IMR-90 (cell line): Measurements from ENCODE around the gene SS18L1. TPM values are rescaled to one million over a fixed set of nuclear protein-coding genes. Genes with fewer than 3 reads are reported as not detected.
A peak's percentile ranks its signal among the peaks of the same experiment; 100 is the strongest.

Source experiments
- ATAC-seq: fragments of 200-7000 bp; cut with Tn5 transposase; 2 replicates; pipeline ENCODE4 v1.9.1; 2020; ENCODE audit warnings: low read depth, mild to moderate bottlenecking, moderate library complexity
- BruUV-seq: library from RNA; stranded (reverse); fragments of 400-500 nt; replicated peaks from 2 replicates; lab custom pipeline; 2021; lab: Mats Ljungman, UMichigan
- CTCF ChIA-PET: fragments of 300-600 bp; formaldehyde crosslinking; extraction: SDS; loops from one replicate; lab custom pipeline; 2021; ENCODE audit warnings: antibody characterized with exemption; lab: Yijun Ruan, JAX
- POLR2A ChIA-PET: fragments of 300-600 bp; sonication (Branson Sonifier 250); formaldehyde crosslinking; loops from one replicate; lab custom pipeline; 2022; ENCODE audit warnings: antibody characterized with exemption; ENCODE audit not compliant: unreplicated experiment; lab: Charles Lee
- DNase-seq: peaks from one replicate; pipeline ENCODE4 v3.0.0; 2013
- H2AFZ ChIP-seq: replicated peaks from 2 replicates; pipeline ENCODE3; 2013; ENCODE audit warnings: low read length, mild to moderate bottlenecking; ENCODE audit not compliant: poor library complexity
- H2AK5ac ChIP-seq: 2 replicates; pipeline ENCODE4 v1.6.1; 2013; ENCODE audit warnings: low read depth, low read length, inconsistent platforms
- H2AK9ac ChIP-seq: replicated peaks from 2 replicates; pipeline ENCODE3; 2013; ENCODE audit warnings: mild to moderate bottlenecking, low read depth, low read length, moderate library complexity; ENCODE audit not compliant: poor library complexity
- H2BK120ac ChIP-seq: 2 replicates; pipeline ENCODE4 v1.6.1; 2013; ENCODE audit warnings: low read depth, low read length, inconsistent platforms
- H2BK15ac ChIP-seq: 3 replicates; pipeline ENCODE4 v1.6.1; 2013; ENCODE audit warnings: low read depth, low read length, inconsistent platforms
- H2BK20ac ChIP-seq: 2 replicates; pipeline ENCODE4 v1.6.1; 2013; ENCODE audit warnings: low read depth, mild to moderate bottlenecking, inconsistent platforms, low read length, moderate library complexity
- H2BK5ac ChIP-seq: 2 replicates; pipeline ENCODE4 v1.6.1; 2013; ENCODE audit warnings: mild to moderate bottlenecking, low read depth, low read length, inconsistent platforms; ENCODE audit not compliant: poor library complexity, severe bottlenecking
- H3K14ac ChIP-seq: replicated peaks from 2 replicates; pipeline ENCODE4 v1.6.1; 2013; ENCODE audit warnings: low read depth, low read length, inconsistent platforms
- H3K18ac ChIP-seq: 2 replicates; pipeline ENCODE4 v1.6.1; 2013; ENCODE audit warnings: low read depth, low read length, control low read depth
- H3K23ac ChIP-seq: 2 replicates; pipeline ENCODE4 v1.6.1; 2013; ENCODE audit warnings: low read depth, low read length, inconsistent platforms
- H3K27ac ChIP-seq: 2 replicates; pipeline ENCODE4 v1.5.1; 2013; ENCODE audit warnings: mild to moderate bottlenecking, control low read depth, low read length; ENCODE audit not compliant: insufficient read depth
- H3K27me3 ChIP-seq: 2 replicates; pipeline ENCODE4 v1.6.1; 2013; ENCODE audit warnings: low read length; ENCODE audit not compliant: control insufficient read depth, insufficient read depth
- H3K36me3 ChIP-seq: 2 replicates; pipeline ENCODE4 v1.6.1; 2013; ENCODE audit warnings: low read length, mixed read lengths; ENCODE audit not compliant: control insufficient read depth, insufficient read depth
- H3K4ac ChIP-seq: 2 replicates; pipeline ENCODE4 v1.6.1; 2013; ENCODE audit warnings: low read depth, low read length, inconsistent platforms
- H3K4me1 ChIP-seq: 2 replicates; pipeline ENCODE4 v1.6.1; 2013; ENCODE audit warnings: low read length, mixed read lengths; ENCODE audit not compliant: control insufficient read depth, insufficient read depth
- H3K4me2 ChIP-seq: 2 replicates; pipeline ENCODE4 v1.6.1; 2013; ENCODE audit warnings: low read depth, mild to moderate bottlenecking, control low read depth, low read length, moderate library complexity
- H3K4me3 ChIP-seq: 2 replicates; pipeline ENCODE4 v1.5.1; 2013; ENCODE audit warnings: low read depth, mild to moderate bottlenecking, control low read depth, low read length, moderate library complexity; ENCODE audit not compliant: insufficient read depth
- H3K56ac ChIP-seq: 2 replicates; pipeline ENCODE4 v1.6.1; 2013; ENCODE audit warnings: low read length, inconsistent platforms; ENCODE audit not compliant: insufficient read depth; ENCODE audit errors: extremely low read depth
- H3K79me1 ChIP-seq, 2 experiments: 2 replicates each; pipeline ENCODE4 v1.6.1; 2013; ENCODE audit warnings: low read length in 2 of 2, inconsistent platforms in 1 of 2, low read depth in 1 of 2
- H3K9ac ChIP-seq: 2 replicates; pipeline ENCODE4 v1.6.1; 2013; ENCODE audit warnings: low read depth, low read length, control low read depth
- H3K9me1 ChIP-seq: 2 replicates; pipeline ENCODE4 v1.6.1; 2013; ENCODE audit warnings: low read length, inconsistent platforms; ENCODE audit not compliant: insufficient read depth
- H3K9me3 ChIP-seq: 2 replicates; pipeline ENCODE4 v1.6.1; 2013; ENCODE audit warnings: low read length; ENCODE audit not compliant: control insufficient read depth, insufficient read depth
- H4K20me1 ChIP-seq: 2 replicates; pipeline ENCODE4 v1.6.1; 2013; ENCODE audit warnings: low read length, inconsistent platforms; ENCODE audit not compliant: insufficient read depth
- H4K5ac ChIP-seq: 2 replicates; pipeline ENCODE4 v1.6.1; 2013; ENCODE audit warnings: mild to moderate bottlenecking, low read depth, low read length, control low read depth
- H4K8ac ChIP-seq, 2 experiments: 2 replicates each; pipeline ENCODE4 v1.6.1; 2013; ENCODE audit warnings: low read depth in 2 of 2, low read length in 2 of 2, control low read depth in 1 of 2, inconsistent platforms in 1 of 2
- H4K91ac ChIP-seq: 2 replicates; pipeline ENCODE4 v1.6.1; 2013; ENCODE audit warnings: low read depth, low read length, inconsistent platforms; ENCODE audit not compliant: insufficient read depth
- BHLHE40 ChIP-seq: fragments of 150-350 bp; IDR thresholded peaks from 2 replicates; pipeline ENCODE4 v1.6.1; 2016; ENCODE audit warnings: mild to moderate bottlenecking, low read depth, low read length
- CEBPB ChIP-seq: IDR thresholded peaks from 2 replicates; pipeline ENCODE4 v1.6.1; 2012; ENCODE audit warnings: low read depth, low read length, improper control_type of control experiment
- CHD1 ChIP-seq: IDR thresholded peaks from 2 replicates; pipeline ENCODE4 v1.6.1; 2012; ENCODE audit warnings: low read depth, low read length, improper control_type of control experiment
- FOS ChIP-seq: fragments of 150-350 bp; IDR thresholded peaks from 2 replicates; pipeline ENCODE4 v1.6.1; 2016; ENCODE audit warnings: low read depth, low read length
- MAFK ChIP-seq: IDR thresholded peaks from 2 replicates; pipeline ENCODE4 v1.6.1; 2012; ENCODE audit warnings: low read depth, low read length, improper control_type of control experiment
- NFE2L2 ChIP-seq: fragments of 150-350 bp; IDR thresholded peaks from 2 replicates; pipeline ENCODE4 v1.6.1; 2016; ENCODE audit warnings: low read depth, mild to moderate bottlenecking, low read length
- POLR2A ChIP-seq: IDR thresholded peaks from 2 replicates; pipeline ENCODE4 v1.6.1; 2012; ENCODE audit warnings: mild to moderate bottlenecking, low read depth, low read length
- RAD21 ChIP-seq: IDR thresholded peaks from 2 replicates; pipeline ENCODE4 v1.6.1; 2012; ENCODE audit warnings: low read length, improper control_type of control experiment
- RCOR1 ChIP-seq: IDR thresholded peaks from 2 replicates; pipeline ENCODE4 v1.6.1; 2012; ENCODE audit warnings: mild to moderate bottlenecking, low read length, improper control_type of control experiment; ENCODE audit not compliant: insufficient replicate concordance
- SMC3 ChIP-seq: fragments of 150-350 bp; IDR thresholded peaks from 2 replicates; pipeline ENCODE4 v1.6.1; 2016; ENCODE audit warnings: low read depth, mild to moderate bottlenecking, antibody characterized with exemption, low read length, moderate library complexity
- WGBS, 2 experiments: methylation state at CpG; one replicate each; pipeline versions ENCODE4 v1.1.5 to v1.1.7; 2013; ENCODE audit warnings: missing lambda C conversion rate in 2 of 2; ENCODE audit not compliant: insufficient read length in 1 of 2; ENCODE audit errors: extremely low coverage in 2 of 2; 5-methylcytosine and 5-hydroxymethylcytosine counted together
- dilution Hi-C: fragments of 300-500 bp; cut with HindIII; formaldehyde crosslinking; loops from one replicate; pipeline ENCODE4 v1.14.3; 2018; ENCODE audit warnings: low sequenced_read_pairs; ENCODE audit not compliant: unreplicated experiment
- in situ Hi-C: fragments of 300-500 bp; cut with MboI; formaldehyde crosslinking; loops from 3 replicates; pipeline ENCODE4 v1.14.3; 2019; ENCODE audit warnings: low sequenced_read_pairs, inconsistent platforms, mixed read lengths
- intact Hi-C: fragments of 100-400 bp; cut with micrococcal nuclease; formaldehyde crosslinking; loops from 2 replicates; pipeline ENCODE4 v1.10.0; 2022
- polyA plus RNA-seq, 3 experiments: library from polyadenylated mRNA; depleted of rRNA; stranded (reverse); fragments of >200 nt; gene quantifications; 2 replicates each; pipeline ENCODE4 v1.2.3, GENCODE V29; 2012; ENCODE audit warnings: low replicate concordance in 1 of 3
- total RNA-seq: library from RNA; depleted of rRNA; stranded (reverse); fragments of >200 nt; gene quantifications from 2 replicates; pipeline ENCODE4 v1.2.3, GENCODE V29; 2012

Gene SS18L1
- total and polyA plus RNA-seq, 2 of the 4 experiments (the other 2 are of a cell fraction): 8.1 to 12.2 TPM

GRCh38 chr20:62168890-62169435, 25.4 kb downstream of the SS18L1 start:
- no peak overlapping the region for H4K8ac ChIP-seq
- POLR2A ChIA-PET: no interaction called here
- no peak overlapping the region for H3K23ac ChIP-seq
- no peak overlapping the region for H2BK5ac ChIP-seq
- no peak overlapping the region for H3K4me3 ChIP-seq
- peaks cover 2 to 6% of the 10 kb centered on the region in 2 experiments; a peak in 3 of 4 replicates for H3K79me1 ChIP-seq
- BruUV-seq: no TSS peak
- dilution Hi-C loops: no loop called here
- ATAC-seq: no peak
- no peak overlapping the region for H3K4ac ChIP-seq
- TF ChIP-seq RAD21 (no peak), NFE2L2 (no peak), RCOR1 (no peak), POLR2A (no peak), FOS (no peak), MAFK (no peak), CEBPB (no peak), CHD1 (no peak), SMC3 (no peak), BHLHE40 (no peak)
- CTCF ChIA-PET: no interaction called here
- no peaks in the 10 kb centered on the region; the same call in 1 of the 2 replicates for H3K4me1 ChIP-seq
- peaks cover 42% of the 10 kb centered on the region for H3K36me3 ChIP-seq
- no peak overlapping the region for H3K4me2 ChIP-seq
- H2AFZ ChIP-seq: no peak overlapping the region
- intact Hi-C loops: no loop called here
- H2BK120ac ChIP-seq: no peak overlapping the region
- H3K14ac ChIP-seq: no peak overlapping the region
- no peak overlapping the region for H3K27ac ChIP-seq
- no peak overlapping the region for H3K18ac ChIP-seq
- no peak overlapping the region for H3K56ac ChIP-seq
- in situ Hi-C loops: no loop called here
- 94% methylated on average over 16 of the region's 23 CpGs; no CpG with 5 or more reads in 1 of the 2 experiments for WGBS, 2 experiments
- H3K27me3 ChIP-seq: no peaks in the 10 kb centered on the region
- no peaks in the 10 kb centered on the region; the same call in 1 of the 2 replicates for H4K20me1 ChIP-seq
- no peak overlapping the region for H2BK20ac ChIP-seq
- H4K5ac ChIP-seq: no peak overlapping the region
- H3K9me1 ChIP-seq: 0 out of 2 replicates have a peak, but pooled peaks cover 3% of the 10 kb centered on the region
- no peak for DNase-seq
- no peak overlapping the region for H2BK15ac ChIP-seq
- H2AK9ac ChIP-seq: peak overlapping the region; percentile 42
- no peak overlapping the region for H4K91ac ChIP-seq
- no peaks in the 10 kb centered on the region for H3K9me3 ChIP-seq
- H2AK5ac ChIP-seq: no peak overlapping the region
- no peak overlapping the region for H3K9ac ChIP-seq
